Upper lobe of left lung (tissue), 6 donors: Measurements from ENCODE around the gene HSF4. TPM values are rescaled to one million over a fixed set of nuclear protein-coding genes. Genes with fewer than 3 reads are reported as not detected.

Experiments used
- ATAC-seq, 2 donors: fragments of 200-7000 bp; cut with Tn5 transposase; one replicate each; pipeline ENCODE4 v1.9.1; 2022; ENCODE audit warnings: mild to moderate bottlenecking in 2 of 2, moderate library complexity in 2 of 2; ENCODE audit not compliant: low FRiP score in 2 of 2
- DNase-seq, 2 donors: peaks; one replicate each; pipeline ENCODE4 v3.0.0-alpha.2; 2019 to 2020
- H3K27ac ChIP-seq, 4 donors: fragments of 200-600 bp; sonication (generic); one replicate each; pipeline ENCODE4 v1.5.1; 2016 to 2019
- H3K27me3 ChIP-seq, 4 donors: fragments of 200-600 bp; sonication (generic); one replicate each; pipeline ENCODE4 v1.5.1; 2017 to 2019
- H3K36me3 ChIP-seq, 4 donors: fragments of 200-600 bp; sonication (generic); one replicate each; pipeline ENCODE4 v1.5.1; 2016 to 2019
- H3K4me1 ChIP-seq, 4 donors: fragments of 200-600 bp; sonication (generic); one replicate each; pipeline ENCODE4 v1.5.1; 2018 to 2019
- H3K4me3 ChIP-seq, 4 donors: fragments of 200-600 bp; sonication (generic); one replicate each; pipeline ENCODE4 v1.5.1; 2017 to 2019; ENCODE audit warnings: mild to moderate bottlenecking in 2 of 4, moderate library complexity in 1 of 4
- H3K9me3 ChIP-seq, 4 donors: fragments of 200-600 bp; sonication (generic); one replicate each; pipeline ENCODE4 v1.5.1; 2018 to 2019
- CTCF ChIP-seq, 6 experiments: fragments of 450-650 bp in 4 of 6; fragments of 200-600 bp in 2 of 6; sonication (generic) in 2 of 6; IDR thresholded peaks; one replicate each; pipeline ENCODE4 v1.5.1; 2016 to 2019; ENCODE audit warnings: antibody characterized with exemption in 6 of 6
- EP300 ChIP-seq, 4 donors: sonication (generic); formaldehyde crosslinking; IDR thresholded peaks; one replicate each; pipeline ENCODE4 v1.5.1; 2017; ENCODE audit warnings: antibody characterized with exemption in 4 of 4, control low read depth in 2 of 4
- POLR2A ChIP-seq, 4 donors: fragments of 450-650 bp; IDR thresholded peaks; one replicate each; pipeline ENCODE4 v1.5.1; 2016 to 2017; ENCODE audit warnings: antibody characterized with exemption in 4 of 4, mild to moderate bottlenecking in 2 of 4
- POLR2AphosphoS5 ChIP-seq, 2 donors: sonication (generic); formaldehyde crosslinking; IDR thresholded peaks; one replicate each; pipeline ENCODE4 v1.5.1; 2017; ENCODE audit warnings: antibody characterized with exemption in 2 of 2
- WGBS, 2 donors: methylation state at CpG; one replicate each; pipeline ENCODE4 v1.1.5; 2017 to 2018; 5-methylcytosine and 5-hydroxymethylcytosine counted together
- total RNA-seq, 6 donors: library from RNA; depleted of rRNA in 4 of 6; stranded (reverse); fragments of >200 nt in 4 of 6; gene quantifications; one replicate each; pipeline versions ENCODE4 v1.1.0 to v1.2.1, GENCODE V29; 2016 to 2021
- donor health status: DM: no; HTN: no; CAD: no; lungs with moderate emphysema.
- donor health status: DM: no; HTN: yes; CAD: no; lungs with severe emphysema.

HSF4 gene
- total RNA-seq, 6 donors from 2014 or later, result 33.4 to 784 (median 70.1) TPM

- no peaks in the 10 kb centered on the region for H3K9me3 ChIP-seq
- WGBS, 2 donors, result 0% methylated on average over 18 to 49 of the region's 77 CpGs
- H3K4me1 ChIP-seq, result peaks cover 30 to 41% (median 34%) of the 10 kb centered on the region in 4 donors
- H3K4me3 ChIP-seq, result peak within 1 kb of the TSS; percentile 65 to 84 (median 76)
- H3K36me3 ChIP-seq, result no peaks in the 10 kb centered on the region
- no peaks in the 10 kb centered on the region for H3K27me3 ChIP-seq
- ATAC-seq, result peak; percentile 96
- TF ChIP-seq POLR2A (IDR thresholded peaks at IDR 0.05), result peak in 2 of 4 donors; percentile 35 to 73
- no peak for TF ChIP-seq EP300 (IDR thresholded peaks at IDR 0.05)
- TF ChIP-seq CTCF (IDR thresholded peaks at IDR 0.05), result peak in 2 of 6 experiments; percentile 17 to 25
- TF ChIP-seq POLR2AphosphoS5 (IDR thresholded peaks at IDR 0.05), result peak; percentile 48 to 74
- H3K27ac ChIP-seq, result peak within 1 kb of the TSS; percentile 95 to 98 (median 96)
- peak; percentile 96 to 99 for DNase-seq
Observed at GRCh38 chr16:67183627-67184452, 19.3 kb downstream of the HSF4 start, which contains the start of gene MATCAP1. Gene MATCAP1, minus strand, starts transcription at chr16:67183963. Its CDS starts 3,353 bp downstream, at chr16:67180610.

- TF ChIP-seq EP300 (IDR thresholded peaks at IDR 0.05) (no peak), POLR2AphosphoS5 (IDR thresholded peaks at IDR 0.05) (no peak), CTCF (IDR thresholded peaks at IDR 0.05) (no peak), POLR2A (IDR thresholded peaks at IDR 0.05) (no peak)
- 2% methylated on average over 43 of the region's 59 CpGs; no CpG with 5 or more reads in 1 of the 2 donors for WGBS, 2 donors
- DNase-seq (peak; percentile 35 to 92), ATAC-seq (peak in 1 of 2 donors; percentile 3)
- Histone ChIP-seq H3K4me3 (peak overlapping the region; percentile 65 to 84 (median 76)), H3K27me3 (no peaks in the 10 kb centered on the region), H3K36me3 (no peaks in the 10 kb centered on the region), H3K4me1 (peaks cover 29 to 42% (median 31%) of the 10 kb centered on the region in 4 donors), H3K27ac (peak overlapping the region; percentile 95 to 98 (median 96)), H3K9me3 (no peaks in the 10 kb centered on the region)
Observed at GRCh38 chr16:67184453-67184994, 20.0 kb downstream of the HSF4 start.

- peak overlapping the region in 3 of 4 donors; percentile 27 to 41 (median 30) for H3K27ac ChIP-seq
- H3K4me3 ChIP-seq, result peak overlapping the region in 3 of 4 donors; percentile 65 to 84 (median 84)
- WGBS, 2 donors, result 23 to 60% methylated on average over 6 to 25 of the region's 43 CpGs
- TF ChIP-seq POLR2A (IDR thresholded peaks at IDR 0.05) (no peak), CTCF (IDR thresholded peaks at IDR 0.05) (peak; percentile 77 to 95 (median 89)), POLR2AphosphoS5 (IDR thresholded peaks at IDR 0.05) (peak; percentile 46 to 59), EP300 (IDR thresholded peaks at IDR 0.05) (no peak)
- no peaks in the 10 kb centered on the region for H3K9me3 ChIP-seq
- no peaks in the 10 kb centered on the region for H3K27me3 ChIP-seq
- DNase-seq (peak; percentile 90 to 94), ATAC-seq (peak; percentile 78 to 79)
- peaks cover 29 to 42% (median 31%) of the 10 kb centered on the region in 4 donors for H3K4me1 ChIP-seq
- no peaks in the 10 kb centered on the region for H3K36me3 ChIP-seq
Observed at GRCh38 chr16:67184995-67185650, 20.6 kb downstream of the HSF4 start.

GRCh38 chr16:67185651-67186134 is 21.1 kb downstream of the HSF4 start:
- Histone ChIP-seq H3K27ac (peak overlapping the region in 3 of 4 donors; percentile 7 to 41 (median 27)), H3K36me3 (no peaks in the 10 kb centered on the region), H3K9me3 (no peaks in the 10 kb centered on the region), H3K4me1 (peaks cover 29 to 46% (median 31%) of the 10 kb centered on the region in 4 donors), H3K27me3 (no peaks in the 10 kb centered on the region), H3K4me3 (peak overlapping the region in 3 of 4 donors; percentile 65 to 84 (median 84))
- ATAC-seq, result no peak
- 10 to 13% methylated on average over 9 to 12 of the region's 12 CpGs for whole genome bisulfite sequencing, 2 donors
- no peak for DNase-seq
- TF ChIP-seq POLR2AphosphoS5 (IDR thresholded peaks at IDR 0.05) (no peak), POLR2A (IDR thresholded peaks at IDR 0.05) (peak in 1 of 4 donors; percentile 15), CTCF (IDR thresholded peaks at IDR 0.05) (peak in 1 of 6 experiments; percentile 11), EP300 (IDR thresholded peaks at IDR 0.05) (no peak)
